Measurements from ENCODE around the gene CDK14. TPM values are rescaled to one million over a fixed set of nuclear protein-coding genes. Genes with fewer than 3 reads are reported as not detected.

CDK14 gene
- total and polyA plus RNA-seq, 11 donors = 2.9 to 37.7 (median 21.3) TPM

- WGBS, 4 donors = 14 to 24% (median 22%) methylated on average over 2 of the region's 2 CpGs
- H3K9me3 ChIP-seq = no peaks in the 10 kb centered on the region
- H3K4me3 ChIP-seq = no peak overlapping the region
- DNase-seq (no peak), ATAC-seq (no peak)
- TF ChIP-seq, protein P1, sequence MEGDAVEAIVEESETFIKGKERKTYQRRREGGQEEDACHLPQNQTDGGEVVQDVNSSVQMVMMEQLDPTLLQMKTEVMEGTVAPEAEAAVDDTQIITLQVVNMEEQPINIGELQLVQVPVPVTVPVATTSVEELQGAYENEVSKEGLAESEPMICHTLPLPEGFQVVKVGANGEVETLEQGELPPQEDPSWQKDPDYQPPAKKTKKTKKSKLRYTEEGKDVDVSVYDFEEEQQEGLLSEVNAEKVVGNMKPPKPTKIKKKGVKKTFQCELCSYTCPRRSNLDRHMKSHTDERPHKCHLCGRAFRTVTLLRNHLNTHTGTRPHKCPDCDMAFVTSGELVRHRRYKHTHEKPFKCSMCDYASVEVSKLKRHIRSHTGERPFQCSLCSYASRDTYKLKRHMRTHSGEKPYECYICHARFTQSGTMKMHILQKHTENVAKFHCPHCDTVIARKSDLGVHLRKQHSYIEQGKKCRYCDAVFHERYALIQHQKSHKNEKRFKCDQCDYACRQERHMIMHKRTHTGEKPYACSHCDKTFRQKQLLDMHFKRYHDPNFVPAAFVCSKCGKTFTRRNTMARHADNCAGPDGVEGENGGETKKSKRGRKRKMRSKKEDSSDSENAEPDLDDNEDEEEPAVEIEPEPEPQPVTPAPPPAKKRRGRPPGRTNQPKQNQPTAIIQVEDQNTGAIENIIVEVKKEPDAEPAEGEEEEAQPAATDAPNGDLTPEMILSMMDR (IDR thresholded peaks at IDR 0.05) = no peak
- no peak for TF ChIP-seq POLR2A (IDR thresholded peaks at IDR 0.05)
- no peaks in the 10 kb centered on the region for H3K36me3 ChIP-seq
- H3K27me3 ChIP-seq = no peaks in the 10 kb centered on the region
- peaks cover 0 to 35% (median 11%) of the 10 kb centered on the region in 12 donors for H3K4me1 ChIP-seq
- H3K27ac ChIP-seq = no peak overlapping the region
- intact Hi-C loops (cut with DNase I) = no loop called here
Observed at GRCh38 chr7:90698616-90699015, 102.5 kb downstream of the CDK14 start.

DNA sequence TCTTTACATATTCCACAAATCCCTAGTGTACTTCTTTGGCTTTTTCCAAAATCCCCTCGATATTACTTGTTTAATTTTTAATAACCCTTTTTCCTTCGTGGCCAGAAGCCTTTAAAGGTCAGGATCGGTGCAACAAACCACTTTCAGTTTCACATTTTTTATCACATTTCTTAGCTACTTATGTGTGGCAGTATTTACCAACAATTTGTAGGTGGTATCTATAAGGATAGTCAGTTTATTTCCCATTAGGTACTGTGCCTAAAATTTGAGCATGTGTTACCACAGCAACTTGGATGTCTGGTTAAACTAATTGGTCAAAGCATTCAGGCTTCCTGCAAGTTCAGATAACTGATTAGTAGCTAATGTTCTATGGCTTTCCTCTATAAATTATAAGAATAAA, 104.9 kb downstream of the CDK14 start:
- ATAC-seq (peak in 1 of 4 donors; percentile 18), DNase-seq (no peak)
- intact Hi-C loops (cut with DNase I) = loop anchor here in 1 of 10 donors (10.0 kb wide), 1 partner anchor 334 kb away; no protein-coding TSS in a partner anchor
- Histone ChIP-seq H3K4me1 (peaks cover 0 to 40% (median 11%) of the 10 kb centered on the region in 12 donors), H3K27me3 (no peaks in the 10 kb centered on the region), H3K9me3 (no peaks in the 10 kb centered on the region), H3K27ac (peak overlapping the region in 4 of 12 donors; percentile 5 to 26 (median 20)), H3K36me3 (no peaks in the 10 kb centered on the region), H3K4me3 (peak overlapping the region in 9 of 12 donors; percentile 13 to 43 (median 36))
- WGBS, 4 donors = 45 to 72% (median 57%) methylated on average over 3 of the region's 3 CpGs
- TF ChIP-seq, protein P1 (IDR thresholded peaks at IDR 0.05) = no peak
- no peak for TF ChIP-seq POLR2A (IDR thresholded peaks at IDR 0.05)

DNA sequence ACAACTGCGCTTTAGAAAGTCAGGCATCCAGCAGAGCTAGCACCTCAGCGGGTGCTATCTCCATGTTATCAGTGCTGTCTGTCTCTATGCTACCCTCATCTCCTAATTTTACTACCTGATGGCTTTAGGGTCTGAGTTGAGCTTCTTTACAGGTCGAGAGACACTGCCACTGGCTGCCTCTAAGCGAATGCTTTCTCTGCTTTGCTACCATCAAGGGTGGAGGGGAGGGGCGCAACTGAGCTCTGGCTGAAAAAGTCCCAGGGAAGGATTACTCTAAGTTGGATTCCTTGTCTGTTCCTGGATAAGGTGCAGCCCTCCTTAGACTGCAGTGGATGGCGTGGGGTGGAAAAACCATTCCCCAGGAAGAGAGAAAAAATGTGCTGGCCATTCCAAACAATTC, 105.7 kb downstream of the CDK14 start:
- intact Hi-C loops (cut with DNase I) = loop anchor here in 1 of 10 donors (10.0 kb wide), 1 partner anchor 333 kb away; no protein-coding TSS in a partner anchor
- H3K27ac ChIP-seq = peak overlapping the region in 4 of 12 donors; percentile 5 to 30 (median 22)
- no peaks in the 10 kb centered on the region for H3K27me3 ChIP-seq
- DNase-seq = no peak
- H3K4me3 ChIP-seq = peak overlapping the region in 7 of 12 donors; percentile 13 to 43 (median 36)
- no peak for TF ChIP-seq POLR2A (IDR thresholded peaks at IDR 0.05)
- TF ChIP-seq, protein P1 (IDR thresholded peaks at IDR 0.05) = no peak
- H3K9me3 ChIP-seq = no peaks in the 10 kb centered on the region
- H3K36me3 ChIP-seq = no peaks in the 10 kb centered on the region
- ATAC-seq = peak in 3 of 4 donors; percentile 18 to 54 (median 32)
- WGBS, 4 donors = 49 to 62% (median 56%) methylated on average over 5 to 6 of the region's 6 CpGs
- peaks cover 0 to 40% (median 11%) of the 10 kb centered on the region in 12 donors for H3K4me1 ChIP-seq

GRCh38 chr7:90705391-90706071, 109.4 kb downstream of the CDK14 start:
- 54 to 61% (median 55%) methylated on average over 6 of the region's 6 CpGs for WGBS, 4 donors
- Histone ChIP-seq H3K4me3 (no peak overlapping the region), H3K27me3 (no peaks in the 10 kb centered on the region), H3K4me1 (peaks cover 0 to 39% (median 13%) of the 10 kb centered on the region in 12 donors), H3K36me3 (no peaks in the 10 kb centered on the region), H3K9me3 (no peaks in the 10 kb centered on the region), H3K27ac (no peak overlapping the region)
- ATAC-seq (no peak), DNase-seq (no peak)
- intact Hi-C loops (cut with DNase I) = loop anchor here in 1 of 10 donors (10.0 kb wide), 1 partner anchor 329 kb away; no protein-coding TSS in a partner anchor
- TF ChIP-seq, protein P1 (IDR thresholded peaks at IDR 0.05) = no peak
- no peak for TF ChIP-seq POLR2A (IDR thresholded peaks at IDR 0.05)

Data from heart left ventricle (tissue), 16 donors.